HepG2 (cell line): ENCODE results near the gene CA11. TPM values are rescaled to one million over a fixed set of nuclear protein-coding genes. Genes with fewer than 3 reads are reported as not detected.

Experiments used
- CHCHD3 ChIP-seq: sonication (generic); formaldehyde crosslinking; IDR thresholded peaks from 2 replicates; pipeline ENCODE4 v1.8.0; 2022; ENCODE audit warnings: mild to moderate bottlenecking, missing genetic modification reagents, moderate library complexity
- CREB3 ChIP-seq: sonication (generic); formaldehyde crosslinking; IDR thresholded peaks from 2 replicates; pipeline ENCODE4 v1.5.0; 2020; ENCODE audit warnings: missing genetic modification reagents
- ETV5 ChIP-seq: IDR thresholded peaks from 2 replicates; pipeline ENCODE4 v1.6.1; 2018; ENCODE audit warnings: missing biosample characterization, missing genetic modification reagents, inconsistent platforms, borderline replicate concordance
- FOXC1 ChIP-seq: sonication (generic); formaldehyde crosslinking; IDR thresholded peaks from 2 replicates; pipeline ENCODE4 v1.8.0; 2022; ENCODE audit warnings: mild to moderate bottlenecking, missing genetic modification reagents, borderline replicate concordance
- HBP1 ChIP-seq: IDR thresholded peaks from 2 replicates; pipeline ENCODE4 v1.6.1; 2016; ENCODE audit warnings: low read depth, control low read depth
- HIC2 ChIP-seq: sonication (generic); formaldehyde crosslinking; IDR thresholded peaks from 2 replicates; pipeline ENCODE4 v1.9.0; 2022; ENCODE audit warnings: low read depth, missing genetic modification reagents
- NBN ChIP-seq: fragments of 450-650 bp; conservative IDR thresholded peaks from 2 replicates; pipeline ENCODE4 v1.6.1; 2017
- POLR2AphosphoS2 ChIP-seq: IDR thresholded peaks from 2 replicates; pipeline ENCODE4 v1.6.1; 2011; ENCODE audit warnings: low read depth, low read length, improper control_type of control experiment
- PPARG ChIP-seq: conservative IDR thresholded peaks from 2 replicates; pipeline ENCODE4 v1.6.1; 2016; ENCODE audit warnings: missing biosample characterization, missing genetic modification reagents
- RBAK ChIP-seq: sonication (generic); formaldehyde crosslinking; IDR thresholded peaks from 2 replicates; pipeline ENCODE4 v1.5.1; 2020; ENCODE audit warnings: mild to moderate bottlenecking, missing genetic modification reagents
- RXRB ChIP-seq: IDR thresholded peaks from 2 replicates; pipeline ENCODE4 v1.6.1; 2016; ENCODE audit warnings: borderline replicate concordance, missing genetic modification reagents, missing compliant biosample characterization
- SATB2 ChIP-seq: sonication (generic); formaldehyde crosslinking; IDR thresholded peaks from 2 replicates; pipeline ENCODE4 v1.5.0; 2020; ENCODE audit warnings: missing genetic modification reagents
- SNAPC5 ChIP-seq: sonication (generic); formaldehyde crosslinking; IDR thresholded peaks from 2 replicates; pipeline ENCODE4 v1.8.1; 2023; ENCODE audit warnings: mild to moderate bottlenecking, missing genetic modification reagents, borderline replicate concordance
- THAP8 ChIP-seq: sonication (generic); formaldehyde crosslinking; IDR thresholded peaks from 2 replicates; pipeline ENCODE4 v1.5.1; 2020; ENCODE audit warnings: missing genetic modification reagents, mild to moderate bottlenecking, borderline replicate concordance
- TRIM22 ChIP-seq: fragments of 450-650 bp; IDR thresholded peaks from 2 replicates; pipeline ENCODE4 v1.6.1; 2017
- ZFP90 ChIP-seq: sonication (generic); formaldehyde crosslinking; IDR thresholded peaks from 2 replicates; pipeline ENCODE4 v1.8.0; 2022; ENCODE audit warnings: missing genetic modification reagents, mild to moderate bottlenecking, inconsistent platforms, borderline replicate concordance
- ZMYM3 ChIP-seq: sonication (generic); formaldehyde crosslinking; IDR thresholded peaks from 2 replicates; pipeline ENCODE4 v1.5.1; 2020; ENCODE audit warnings: mild to moderate bottlenecking, missing genetic modification reagents
- ZNF230 ChIP-seq: sonication (generic); formaldehyde crosslinking; IDR thresholded peaks from 2 replicates; pipeline ENCODE4 v1.4.0; 2020; ENCODE audit warnings: mild to moderate bottlenecking, missing genetic modification reagents
- ZNF24 ChIP-seq: fragments of 450-650 bp; IDR thresholded peaks from 2 replicates; pipeline ENCODE4 v1.6.1; 2017; ENCODE audit warnings: antibody characterized with exemption, mild to moderate bottlenecking
- ZNF276 ChIP-seq: sonication (generic); formaldehyde crosslinking; IDR thresholded peaks from 2 replicates; pipeline ENCODE4 v1.4.0; 2020; ENCODE audit warnings: mild to moderate bottlenecking, low read depth, missing genetic modification reagents
- ZNF430 ChIP-seq: sonication (generic); formaldehyde crosslinking; IDR thresholded peaks from 2 replicates; pipeline ENCODE4 v1.9.0; 2021; ENCODE audit warnings: mild to moderate bottlenecking, missing genetic modification reagents
- ZNF616 ChIP-seq: sonication (generic); formaldehyde crosslinking; IDR thresholded peaks from 2 replicates; pipeline ENCODE4 v1.5.0; 2020; ENCODE audit warnings: low read depth, mild to moderate bottlenecking, missing genetic modification reagents
- ZNF775 ChIP-seq: sonication (generic); formaldehyde crosslinking; IDR thresholded peaks from 2 replicates; pipeline ENCODE4 v1.4.0; 2020; ENCODE audit warnings: missing genetic modification reagents, mild to moderate bottlenecking, moderate library complexity, borderline replicate concordance
- polyA plus RNA-seq, 8 experiments: library from polyadenylated mRNA; depleted of rRNA in 3 of 8; stranded (reverse) in 7 of 8; unstranded in 1 of 8; fragments of >200 nt; fragmentation: Illumina TruSeq in 4 of 8; extraction: Trizol in 4 of 8; gene quantifications; 2 replicates each; pipeline versions ENCODE4 v1.2.1 to v1.2.3, GENCODE V29; 2011 to 2016; ENCODE audit warnings: low read depth in 4 of 8, missing spikeins in 1 of 8, mixed read lengths in 1 of 8; ENCODE audit not compliant: insufficient read depth in 1 of 8
- total RNA-seq, 5 experiments: library from RNA; depleted of rRNA; stranded (reverse); fragments of >200 nt; fragmentation: Illumina TruSeq; extraction: Trizol; gene quantifications; 2 replicates each; pipeline ENCODE4 v1.2.3, GENCODE V29; 2016; ENCODE audit warnings: low read depth in 1 of 5

CA11 gene
- total and polyA plus RNA-seq, 2 of the 13 experiments (the other 11 are each of a cell fraction or from before 2014, with no cell fraction given), result 0.41 to 0.58 TPM

- no peak for TF ChIP-seq PPARG (CRISPR knock-in tag)
- TF ChIP-seq ETV5 (CRISPR knock-in tag), result no peak
- TF ChIP-seq RXRB (CRISPR knock-in tag), result no peak
- no peak for TF ChIP-seq ZNF230
- TF ChIP-seq CREB3, result no peak
- no peak for TF ChIP-seq ZNF775
- TF ChIP-seq NBN, result no peak
- TF ChIP-seq HBP1 (CRISPR knock-in tag), result no peak
- TF ChIP-seq HIC2 (CRISPR knock-in tag), result no peak; the same call in 1 of the 2 replicates
- TF ChIP-seq SNAPC5 (CRISPR knock-in tag), result no peak
- no peak for TF ChIP-seq ZNF430 (CRISPR knock-in tag)
- no peak for TF ChIP-seq ZNF616 (CRISPR knock-in tag)
- TF ChIP-seq CHCHD3 (CRISPR knock-in tag), result no peak
- no peak for TF ChIP-seq THAP8
- no peak for TF ChIP-seq ZNF24
- TF ChIP-seq SATB2 (CRISPR knock-in tag), result no peak
- peak; percentile 27; the same call in 1 of the 2 replicates for TF ChIP-seq ZFP90 (CRISPR knock-in tag)
- no peak for TF ChIP-seq ZMYM3
- no peak for TF ChIP-seq TRIM22
- no peak for TF ChIP-seq FOXC1 (CRISPR knock-in tag)
- no peak for TF ChIP-seq ZNF276 (CRISPR knock-in tag)
- no peak for TF ChIP-seq POLR2AphosphoS2
- TF ChIP-seq RBAK (CRISPR knock-in tag), result no peak
These were observed 9.0 kb downstream of the CA11 start, which contains the start of gene DBP (continued) for GRCh38 chr19:48636859-48637448.
